Neural cell (in vitro differentiated cells): ENCODE data around the gene RRP1. TPM values are rescaled to one million over a fixed set of nuclear protein-coding genes. Genes with fewer than 3 reads are reported as not detected.

Experiments used
- H2AFZ ChIP-seq: fragments of 200-600, 300-800 bp; sonication (generic), shearing (Covaris generic); 2 replicates; pipeline ENCODE4 v1.6.0; 2014; ENCODE audit warnings: low read depth, mild to moderate bottlenecking, antibody characterized with exemption, low read length, moderate library complexity
- H3F3A ChIP-seq: fragments of 200-600 bp; shearing (Covaris generic); 2 replicates; pipeline ENCODE4 v1.6.1; 2016; ENCODE audit warnings: mild to moderate bottlenecking, moderate library complexity, mixed read lengths, antibody characterized with exemption, low read length; ENCODE audit not compliant: insufficient read depth, poor library complexity, severe bottlenecking
- H3K27ac ChIP-seq: fragments of 200-600, 300-800 bp; sonication (generic), shearing (Covaris generic); 2 replicates; pipeline ENCODE4 v1.5.1; 2014; ENCODE audit warnings: mild to moderate bottlenecking, low read length, moderate library complexity
- H3K27me3 ChIP-seq: fragments of 300-800, 200-600 bp; sonication (generic), shearing (Covaris generic); 2 replicates; pipeline ENCODE4 v1.6.0; 2014; ENCODE audit warnings: mild to moderate bottlenecking, low read depth, low read length, moderate library complexity; ENCODE audit not compliant: insufficient read depth
- H3K36me3 ChIP-seq: fragments of 300-800, 200-600 bp; sonication (generic), shearing (Covaris generic); 2 replicates; pipeline ENCODE4 v1.5.1; 2014; ENCODE audit warnings: mild to moderate bottlenecking, antibody characterized with exemption, low read length, moderate library complexity; ENCODE audit not compliant: insufficient read depth
- H3K4me2 ChIP-seq: fragments of 300-800, 200-600 bp; sonication (generic), shearing (Covaris generic); 2 replicates; pipeline ENCODE4 v1.6.0; 2014; ENCODE audit warnings: mild to moderate bottlenecking, low read length
- H3K4me3 ChIP-seq: fragments of 300-800, 200-600 bp; sonication (generic), shearing (Covaris generic); 2 replicates; pipeline ENCODE4 v1.5.1; 2014; ENCODE audit warnings: mild to moderate bottlenecking, low read length, moderate library complexity
- H3K79me2 ChIP-seq: fragments of 200-600 bp; shearing (Covaris generic); replicated peaks from 2 replicates; pipeline ENCODE4 v1.6.0; 2014; ENCODE audit warnings: mild to moderate bottlenecking, low read length, moderate library complexity; ENCODE audit not compliant: insufficient read depth
- H3K9ac ChIP-seq: fragments of 300-800, 200-600 bp; sonication (generic), shearing (Covaris generic); 2 replicates; pipeline ENCODE4 v1.6.1; 2016; ENCODE audit warnings: mild to moderate bottlenecking, low read length, mixed read lengths
- H3K9me2 ChIP-seq: fragments of 200-600 bp; shearing (Covaris generic); 2 replicates; pipeline ENCODE4 v1.6.1; 2016; ENCODE audit warnings: mild to moderate bottlenecking, low read length, mixed read lengths; ENCODE audit not compliant: insufficient read depth
- H3K9me3 ChIP-seq: fragments of 200-600, 300-800 bp; sonication (generic), shearing (Covaris generic); 2 replicates; pipeline ENCODE4 v1.6.1; 2016; ENCODE audit warnings: mild to moderate bottlenecking, mixed run types, low read length, moderate library complexity, mixed read lengths
- H4K20me1 ChIP-seq: fragments of 200-600 bp; shearing (Covaris generic); 2 replicates; pipeline ENCODE4 v1.6.1; 2016; ENCODE audit warnings: mild to moderate bottlenecking, mixed run types; ENCODE audit not compliant: insufficient read depth
- EP300 ChIP-seq: fragments of 450-650 bp; conservative IDR thresholded peaks from 2 replicates; pipeline ENCODE4 v1.6.1; 2014; ENCODE audit warnings: antibody characterized with exemption, mild to moderate bottlenecking, moderate library complexity; ENCODE audit not compliant: poor library complexity, severe bottlenecking
- EZH2 ChIP-seq: fragments of 200-600, 300-800 bp; shearing (Covaris generic), sonication (generic); IDR thresholded peaks from 2 replicates; pipeline ENCODE4 v1.6.1; 2014; ENCODE audit warnings: antibody characterized with exemption, low read length, borderline replicate concordance, mild to moderate bottlenecking; ENCODE audit not compliant: insufficient read depth, poor library complexity, severe bottlenecking
- MXI1 ChIP-seq: fragments of 450-650 bp; conservative IDR thresholded peaks from 2 replicates; pipeline ENCODE4 v1.6.1; 2014; ENCODE audit warnings: antibody characterized with exemption, mild to moderate bottlenecking; ENCODE audit not compliant: poor library complexity, severe bottlenecking
- POLR2AphosphoS5 ChIP-seq: IDR thresholded peaks from 2 replicates; pipeline ENCODE4 v1.6.1; 2012
- RAD21 ChIP-seq: fragments of 450-650 bp; conservative IDR thresholded peaks from 2 replicates; pipeline ENCODE4 v1.6.1; 2014; ENCODE audit warnings: antibody characterized with exemption, mild to moderate bottlenecking, moderate library complexity
- SMC3 ChIP-seq: fragments of 450-650 bp; conservative IDR thresholded peaks from 2 replicates; pipeline ENCODE4 v1.6.1; 2014; ENCODE audit warnings: antibody characterized with exemption, mild to moderate bottlenecking, moderate library complexity; ENCODE audit not compliant: poor library complexity
- TAF1 ChIP-seq: IDR thresholded peaks from 2 replicates; pipeline ENCODE4 v1.6.1; 2012; ENCODE audit warnings: low read depth
- polyA plus RNA-seq: library from polyadenylated mRNA; depleted of rRNA; stranded (reverse); fragments of >200 nt; gene quantifications from 2 replicates; pipeline ENCODE4 v1.2.3, GENCODE V29; 2014
- TF ChIP-seq, protein P1 (sequence below): IDR thresholded peaks from 2 replicates; pipeline ENCODE4 v1.6.1; 2012; ENCODE audit warnings: borderline replicate concordance
- TF ChIP-seq, protein P2 (sequence below): fragments of 450-650 bp; IDR thresholded peaks from 2 replicates; pipeline ENCODE4 v1.5.1; 2014; ENCODE audit warnings: antibody characterized with exemption, mild to moderate bottlenecking, moderate library complexity; ENCODE audit not compliant: poor library complexity, severe bottlenecking

Gene RRP1
- polyA plus RNA-seq, 1 donor from 2014 or later: 35.8 TPM

DNA sequence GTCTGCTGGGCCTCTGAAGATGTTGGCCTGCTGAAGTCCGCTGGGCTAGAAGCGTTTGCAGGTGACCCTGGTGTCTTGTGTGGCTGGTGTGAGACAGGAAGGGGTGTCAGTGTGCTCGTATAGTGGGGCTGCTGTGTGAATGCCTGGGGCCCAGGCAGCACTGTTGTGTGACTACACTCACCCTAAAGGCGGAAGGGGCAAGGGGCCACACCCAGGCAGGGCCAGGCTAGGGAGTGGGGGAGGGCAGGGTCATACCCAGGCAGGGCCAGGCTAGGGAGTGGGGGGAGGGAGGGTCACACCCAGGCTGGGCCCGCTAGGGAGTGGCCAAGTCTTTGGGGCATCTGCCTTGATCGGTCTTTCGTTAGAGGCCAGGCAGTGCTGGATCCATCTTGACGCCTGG, 45.4 kb upstream of the RRP1 start:
- H3K27me3 ChIP-seq: no peaks in the 10 kb centered on the region
- TF ChIP-seq RAD21: no peak
- TF ChIP-seq, protein P1, sequence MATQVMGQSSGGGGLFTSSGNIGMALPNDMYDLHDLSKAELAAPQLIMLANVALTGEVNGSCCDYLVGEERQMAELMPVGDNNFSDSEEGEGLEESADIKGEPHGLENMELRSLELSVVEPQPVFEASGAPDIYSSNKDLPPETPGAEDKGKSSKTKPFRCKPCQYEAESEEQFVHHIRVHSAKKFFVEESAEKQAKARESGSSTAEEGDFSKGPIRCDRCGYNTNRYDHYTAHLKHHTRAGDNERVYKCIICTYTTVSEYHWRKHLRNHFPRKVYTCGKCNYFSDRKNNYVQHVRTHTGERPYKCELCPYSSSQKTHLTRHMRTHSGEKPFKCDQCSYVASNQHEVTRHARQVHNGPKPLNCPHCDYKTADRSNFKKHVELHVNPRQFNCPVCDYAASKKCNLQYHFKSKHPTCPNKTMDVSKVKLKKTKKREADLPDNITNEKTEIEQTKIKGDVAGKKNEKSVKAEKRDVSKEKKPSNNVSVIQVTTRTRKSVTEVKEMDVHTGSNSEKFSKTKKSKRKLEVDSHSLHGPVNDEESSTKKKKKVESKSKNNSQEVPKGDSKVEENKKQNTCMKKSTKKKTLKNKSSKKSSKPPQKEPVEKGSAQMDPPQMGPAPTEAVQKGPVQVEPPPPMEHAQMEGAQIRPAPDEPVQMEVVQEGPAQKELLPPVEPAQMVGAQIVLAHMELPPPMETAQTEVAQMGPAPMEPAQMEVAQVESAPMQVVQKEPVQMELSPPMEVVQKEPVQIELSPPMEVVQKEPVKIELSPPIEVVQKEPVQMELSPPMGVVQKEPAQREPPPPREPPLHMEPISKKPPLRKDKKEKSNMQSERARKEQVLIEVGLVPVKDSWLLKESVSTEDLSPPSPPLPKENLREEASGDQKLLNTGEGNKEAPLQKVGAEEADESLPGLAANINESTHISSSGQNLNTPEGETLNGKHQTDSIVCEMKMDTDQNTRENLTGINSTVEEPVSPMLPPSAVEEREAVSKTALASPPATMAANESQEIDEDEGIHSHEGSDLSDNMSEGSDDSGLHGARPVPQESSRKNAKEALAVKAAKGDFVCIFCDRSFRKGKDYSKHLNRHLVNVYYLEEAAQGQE: no peak
- no peak for TF ChIP-seq SMC3
- TF ChIP-seq POLR2AphosphoS5: no peak
- TF ChIP-seq TAF1: no peak
- no peaks in the 10 kb centered on the region for H3K9me3 ChIP-seq
- no peak overlapping the region for H3K4me2 ChIP-seq
- no peak overlapping the region for H3K9ac ChIP-seq
- no peaks in the 10 kb centered on the region for H3K36me3 ChIP-seq
- H3K4me3 ChIP-seq: no peak overlapping the region
- no peak overlapping the region for H2AFZ ChIP-seq
- no peak overlapping the region for H3K27ac ChIP-seq
- H3K79me2 ChIP-seq: no peaks in the 10 kb centered on the region
- H3F3A ChIP-seq: no peaks in the 10 kb centered on the region
- H4K20me1 ChIP-seq: no peaks in the 10 kb centered on the region
- H3K9me2 ChIP-seq: no peaks in the 10 kb centered on the region

DNA sequence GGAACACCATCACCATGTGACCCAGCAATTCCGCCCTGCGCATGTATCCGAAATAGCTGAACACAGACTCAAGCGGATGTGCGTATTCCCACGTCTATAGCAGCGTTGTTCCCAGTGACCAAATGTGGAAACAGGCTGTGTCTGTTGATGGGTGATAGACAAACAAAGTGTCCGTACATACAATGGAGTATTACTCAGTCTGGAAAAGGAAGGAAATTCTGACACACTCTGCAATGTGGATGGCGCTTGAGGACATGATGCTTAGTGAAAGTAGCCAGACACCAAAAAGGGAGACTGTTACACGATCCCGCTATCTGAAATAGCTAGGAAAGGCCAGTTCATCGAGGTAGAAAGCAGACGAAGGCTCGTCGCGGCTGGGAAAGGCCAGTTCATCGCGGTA, 44.7 kb upstream of the RRP1 start:
- Histone ChIP-seq H3K27ac (no peak overlapping the region), H4K20me1 (no peaks in the 10 kb centered on the region), H3K4me3 (no peak overlapping the region), H3F3A (no peaks in the 10 kb centered on the region), H3K79me2 (no peaks in the 10 kb centered on the region), H3K9me2 (no peaks in the 10 kb centered on the region), H3K9ac (no peak overlapping the region), H3K9me3 (no peaks in the 10 kb centered on the region), H3K4me2 (no peak overlapping the region), H3K36me3 (no peaks in the 10 kb centered on the region), H3K27me3 (no peaks in the 10 kb centered on the region), H2AFZ (no peak overlapping the region)
- TF ChIP-seq TAF1: no peak
- no peak for TF ChIP-seq POLR2AphosphoS5
- TF ChIP-seq SMC3: no peak
- TF ChIP-seq EP300: no peak
- no peak for TF ChIP-seq MXI1
- TF ChIP-seq RAD21: no peak
- TF ChIP-seq, protein P1: no peak
- TF ChIP-seq EZH2: no peak
- TF ChIP-seq, protein P2, sequence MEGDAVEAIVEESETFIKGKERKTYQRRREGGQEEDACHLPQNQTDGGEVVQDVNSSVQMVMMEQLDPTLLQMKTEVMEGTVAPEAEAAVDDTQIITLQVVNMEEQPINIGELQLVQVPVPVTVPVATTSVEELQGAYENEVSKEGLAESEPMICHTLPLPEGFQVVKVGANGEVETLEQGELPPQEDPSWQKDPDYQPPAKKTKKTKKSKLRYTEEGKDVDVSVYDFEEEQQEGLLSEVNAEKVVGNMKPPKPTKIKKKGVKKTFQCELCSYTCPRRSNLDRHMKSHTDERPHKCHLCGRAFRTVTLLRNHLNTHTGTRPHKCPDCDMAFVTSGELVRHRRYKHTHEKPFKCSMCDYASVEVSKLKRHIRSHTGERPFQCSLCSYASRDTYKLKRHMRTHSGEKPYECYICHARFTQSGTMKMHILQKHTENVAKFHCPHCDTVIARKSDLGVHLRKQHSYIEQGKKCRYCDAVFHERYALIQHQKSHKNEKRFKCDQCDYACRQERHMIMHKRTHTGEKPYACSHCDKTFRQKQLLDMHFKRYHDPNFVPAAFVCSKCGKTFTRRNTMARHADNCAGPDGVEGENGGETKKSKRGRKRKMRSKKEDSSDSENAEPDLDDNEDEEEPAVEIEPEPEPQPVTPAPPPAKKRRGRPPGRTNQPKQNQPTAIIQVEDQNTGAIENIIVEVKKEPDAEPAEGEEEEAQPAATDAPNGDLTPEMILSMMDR: no peak
